T-helper 17 cell (primary cell): ENCODE measurements around the gene BPGM. TPM values are rescaled to one million over a fixed set of nuclear protein-coding genes. Genes with fewer than 3 reads are reported as not detected.
A peak's percentile ranks its signal among the peaks of the same experiment; 100 is the strongest.

Experiments used
- ATAC-seq: fragments of 150-1000 bp; cut with Tn5 transposase; 2 replicates; pipeline ENCODE4 v1.10.0; 2021; ENCODE audit warnings: mild to moderate bottlenecking, moderate library complexity
- DNase-seq, 3 donors: peaks; one replicate each; pipeline versions ENCODE4 v3.0.0 to v3.0.0-alpha.2; 2020 to 2021
- H3K9me3 ChIP-seq: one replicate; pipeline ENCODE4 v1.7.0; 2013; ENCODE audit warnings: low read length, mild to moderate bottlenecking; ENCODE audit not compliant: control insufficient read depth, poor library complexity, severe bottlenecking
- H3K27ac Mint-ChIP-seq: one replicate; pipeline ENCODE4 v1.8.0; 2022; ENCODE audit warnings: mild to moderate bottlenecking, moderate library complexity, mixed read lengths
- H3K27me3 Mint-ChIP-seq: one replicate; pipeline ENCODE4 v1.8.0; 2022; ENCODE audit warnings: mixed read lengths
- H3K36me3 Mint-ChIP-seq: one replicate; pipeline ENCODE4 v1.8.0; 2022; ENCODE audit warnings: low read depth, mixed read lengths
- H3K4me1 Mint-ChIP-seq: one replicate; pipeline ENCODE4 v1.8.0; 2022; ENCODE audit warnings: mild to moderate bottlenecking, mixed read lengths
- H3K4me3 Mint-ChIP-seq: one replicate; pipeline ENCODE4 v1.8.0; 2022; ENCODE audit warnings: mild to moderate bottlenecking, moderate library complexity, mixed read lengths
- total RNA-seq, 4 donors: library from RNA in 2 of 4; stranded (reverse) in 2 of 4; gene quantifications; one replicate each; pipeline ENCODE4 v1.2.3 and lab custom pipeline; 2022 to 2026

BPGM gene
- total RNA-seq, 2 donors from 2014 or later: 9.9 to 13.7 TPM

GRCh38 chr7:134622303-134622995, 24.2 kb upstream of the BPGM start:
- no peak overlapping the region for H3K27ac Mint-ChIP-seq
- H3K27me3 Mint-ChIP-seq: peaks cover 51% of the 10 kb centered on the region
- peaks cover 4% of the 10 kb centered on the region for H3K4me1 Mint-ChIP-seq
- H3K4me3 Mint-ChIP-seq: no peak overlapping the region
- ATAC-seq (no peak), DNase-seq (no peak)
- H3K9me3 ChIP-seq: no peaks in the 10 kb centered on the region
- peaks cover 2% of the 10 kb centered on the region for H3K36me3 Mint-ChIP-seq

- no peak for DNase-seq
- H3K27ac Mint-ChIP-seq: no peak overlapping the region
- peaks cover 59% of the 10 kb centered on the region for H3K27me3 Mint-ChIP-seq
- no peaks in the 10 kb centered on the region for H3K9me3 ChIP-seq
- no peak for ATAC-seq
- H3K36me3 Mint-ChIP-seq: peaks cover 2% of the 10 kb centered on the region
- no peak overlapping the region for H3K4me3 Mint-ChIP-seq
- H3K4me1 Mint-ChIP-seq: no peaks in the 10 kb centered on the region
These were observed 23.5 kb upstream of the BPGM start for GRCh38 chr7:134623193-134623592.

GRCh38 chr7:134625550-134625949, 21.1 kb upstream of the BPGM start:
- ATAC-seq: no peak
- peaks cover 2% of the 10 kb centered on the region for H3K36me3 Mint-ChIP-seq
- no peaks in the 10 kb centered on the region for H3K9me3 ChIP-seq
- H3K27ac Mint-ChIP-seq: no peak overlapping the region
- no peak overlapping the region for H3K4me3 Mint-ChIP-seq
- H3K27me3 Mint-ChIP-seq: peaks cover 71% of the 10 kb centered on the region
- H3K4me1 Mint-ChIP-seq: no peaks in the 10 kb centered on the region
- DNase-seq: no peak

- ATAC-seq (no peak), DNase-seq (no peak)
- Mint-ChIP-seq H3K4me1 (no peaks in the 10 kb centered on the region), H3K36me3 (peaks cover 2% of the 10 kb centered on the region), H3K27me3 (peaks cover 69% of the 10 kb centered on the region), H3K4me3 (no peak overlapping the region), H3K27ac (no peak overlapping the region)
- H3K9me3 ChIP-seq: no peaks in the 10 kb centered on the region
These were observed 19.4 kb upstream of the BPGM start for GRCh38 chr7:134627109-134627774.

- Mint-ChIP-seq H3K36me3 (peaks cover 2% of the 10 kb centered on the region), H3K27me3 (peaks cover 64% of the 10 kb centered on the region), H3K4me3 (no peak overlapping the region), H3K4me1 (no peaks in the 10 kb centered on the region), H3K27ac (no peak overlapping the region)
- H3K9me3 ChIP-seq: no peaks in the 10 kb centered on the region
- ATAC-seq (no peak), DNase-seq (no peak)
These were observed 18.9 kb upstream of the BPGM start for GRCh38 chr7:134627775-134628153.

GRCh38 chr7:134629445-134629844, 17.2 kb upstream of the BPGM start:
- DNase-seq: no peak
- ATAC-seq: no peak
- H3K4me3 Mint-ChIP-seq: no peak overlapping the region
- peaks cover 2% of the 10 kb centered on the region for H3K4me1 Mint-ChIP-seq
- H3K27me3 Mint-ChIP-seq: peaks cover 55% of the 10 kb centered on the region
- H3K9me3 ChIP-seq: no peaks in the 10 kb centered on the region
- no peak overlapping the region for H3K27ac Mint-ChIP-seq
- peaks cover 2% of the 10 kb centered on the region for H3K36me3 Mint-ChIP-seq

- DNase-seq (no peak), ATAC-seq (no peak)
- H3K4me1 Mint-ChIP-seq: peaks cover 2% of the 10 kb centered on the region
- no peak overlapping the region for H3K4me3 Mint-ChIP-seq
- no peaks in the 10 kb centered on the region for H3K9me3 ChIP-seq
- no peak overlapping the region for H3K27ac Mint-ChIP-seq
- H3K27me3 Mint-ChIP-seq: peaks cover 47% of the 10 kb centered on the region
- peaks cover 2% of the 10 kb centered on the region for H3K36me3 Mint-ChIP-seq
These were observed 16.4 kb upstream of the BPGM start for GRCh38 chr7:134630237-134630636.

GRCh38 chr7:134630893-134631292, 15.8 kb upstream of the BPGM start:
- Mint-ChIP-seq H3K4me3 (no peak overlapping the region), H3K4me1 (peaks cover 6% of the 10 kb centered on the region), H3K27me3 (peaks cover 43% of the 10 kb centered on the region), H3K27ac (no peak overlapping the region), H3K36me3 (peaks cover 2% of the 10 kb centered on the region)
- no peaks in the 10 kb centered on the region for H3K9me3 ChIP-seq
- no peak for ATAC-seq
- DNase-seq: no peak

GRCh38 chr7:134632052-134632451, 14.6 kb upstream of the BPGM start:
- H3K9me3 ChIP-seq: no peaks in the 10 kb centered on the region
- DNase-seq (no peak), ATAC-seq (no peak)
- H3K27me3 Mint-ChIP-seq: peaks cover 41% of the 10 kb centered on the region
- no peak overlapping the region for H3K4me3 Mint-ChIP-seq
- peaks cover 2% of the 10 kb centered on the region for H3K36me3 Mint-ChIP-seq
- H3K4me1 Mint-ChIP-seq: peaks cover 8% of the 10 kb centered on the region
- H3K27ac Mint-ChIP-seq: no peak overlapping the region

GRCh38 chr7:134632937-134633540, 13.6 kb upstream of the BPGM start:
- no peak overlapping the region for H3K4me3 Mint-ChIP-seq
- H3K36me3 Mint-ChIP-seq: no peaks in the 10 kb centered on the region
- H3K4me1 Mint-ChIP-seq: peaks cover 10% of the 10 kb centered on the region

GRCh38 chr7:134636008-134636449, 10.6 kb upstream of the BPGM start:
- ATAC-seq (no peak), DNase-seq (no peak)
- peaks cover 13% of the 10 kb centered on the region for H3K4me1 Mint-ChIP-seq
- H3K36me3 Mint-ChIP-seq: no peaks in the 10 kb centered on the region
- peak overlapping the region; percentile 49 for H3K4me3 Mint-ChIP-seq
- H3K9me3 ChIP-seq: no peaks in the 10 kb centered on the region
- peak overlapping the region; percentile 49 for H3K27ac Mint-ChIP-seq
- H3K27me3 Mint-ChIP-seq: peaks cover 10% of the 10 kb centered on the region

More at GRCh38 chr7:134632937-134633540, 13.6 kb upstream of the BPGM start:
- H3K27me3 Mint-ChIP-seq: peaks cover 31% of the 10 kb centered on the region
- DNase-seq (peak in 1 of 3 donors; percentile 12), ATAC-seq (peak; percentile 78)
- H3K27ac Mint-ChIP-seq: peak overlapping the region; percentile 11
- no peaks in the 10 kb centered on the region for H3K9me3 ChIP-seq

GRCh38 chr7:134637441-134637840, 9.2 kb upstream of the BPGM start:
- DNase-seq (no peak), ATAC-seq (no peak)
- no peaks in the 10 kb centered on the region for H3K27me3 Mint-ChIP-seq
- no peaks in the 10 kb centered on the region for H3K36me3 Mint-ChIP-seq
- H3K4me3 Mint-ChIP-seq: no peak overlapping the region
- H3K9me3 ChIP-seq: no peaks in the 10 kb centered on the region
- peaks cover 13% of the 10 kb centered on the region for H3K4me1 Mint-ChIP-seq
- H3K27ac Mint-ChIP-seq: peak overlapping the region; percentile 1

- no peaks in the 10 kb centered on the region for H3K27me3 Mint-ChIP-seq
- no peak overlapping the region for H3K4me3 Mint-ChIP-seq
- peaks cover 13% of the 10 kb centered on the region for H3K4me1 Mint-ChIP-seq
- DNase-seq (no peak), ATAC-seq (no peak)
- peak overlapping the region; percentile 1 for H3K27ac Mint-ChIP-seq
- H3K36me3 Mint-ChIP-seq: no peaks in the 10 kb centered on the region
- H3K9me3 ChIP-seq: no peaks in the 10 kb centered on the region
These were observed 8.5 kb upstream of the BPGM start for GRCh38 chr7:134637934-134638719.
